LHCN-M2 (cell line): Measurements from ENCODE around the gene ACSM4. TPM values are rescaled to one million over a fixed set of nuclear protein-coding genes. Genes with fewer than 3 reads are reported as not detected.
"Not testable (repeated sequence)": the region's sequence is repeated elsewhere in the genome, so short reads cannot be mapped to it uniquely, and the experiment has no call there.

Experiments used
- DNase-seq: peaks from one replicate; pipeline ENCODE4 v3.0.0-alpha.2; 2012; ENCODE audit warnings: low read depth
- total RNA-seq: library from RNA; depleted of rRNA; stranded (reverse); fragments of >200 nt; gene quantifications from 2 replicates; pipeline ENCODE4 v1.2.3, GENCODE V29; 2014; rRNA removed

Gene ACSM4
- total RNA-seq, 1 experiment from 2014 or later, result not detected

DNA sequence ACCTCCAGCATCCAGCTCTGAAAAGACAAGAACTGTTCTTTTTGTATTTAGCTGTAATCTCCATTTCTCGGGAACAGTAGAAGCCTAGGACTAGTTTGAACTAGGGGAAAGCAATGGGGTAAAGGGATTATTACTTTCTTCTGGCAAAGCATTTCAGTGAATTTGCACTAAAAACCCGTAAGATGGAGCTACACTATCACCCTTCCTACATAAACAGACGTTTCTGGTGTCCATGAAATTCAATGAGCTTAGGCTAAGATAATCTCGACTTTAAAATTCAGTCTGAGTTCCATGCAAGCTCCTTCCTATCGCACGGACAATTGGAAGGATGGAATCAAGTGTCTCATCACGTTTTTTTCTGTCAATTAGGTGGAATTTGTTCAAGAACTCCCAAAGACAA is 24.0 kb downstream of the ACSM4 start:
- peak; percentile 25 for DNase-seq

DNA sequence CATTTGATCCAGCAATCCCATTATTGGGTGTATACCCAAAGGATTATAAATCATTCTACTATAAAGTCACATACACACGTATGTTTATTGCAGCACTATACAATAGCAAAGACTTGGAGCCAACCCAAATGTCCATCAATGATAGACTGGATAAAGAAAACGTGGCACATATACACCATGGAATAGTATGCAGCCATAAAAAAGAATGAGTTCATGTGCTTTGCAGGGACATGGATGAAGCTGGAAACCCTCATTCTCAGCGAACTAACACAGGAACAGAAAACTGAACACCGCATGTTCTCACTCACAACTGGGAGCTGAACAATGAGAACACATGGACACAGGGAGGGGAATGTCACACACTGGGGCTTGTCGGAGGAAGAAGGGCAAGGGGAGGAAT is 33.9 kb downstream of the ACSM4 start:
- DNase-seq, result not testable (repeated sequence)

DNA sequence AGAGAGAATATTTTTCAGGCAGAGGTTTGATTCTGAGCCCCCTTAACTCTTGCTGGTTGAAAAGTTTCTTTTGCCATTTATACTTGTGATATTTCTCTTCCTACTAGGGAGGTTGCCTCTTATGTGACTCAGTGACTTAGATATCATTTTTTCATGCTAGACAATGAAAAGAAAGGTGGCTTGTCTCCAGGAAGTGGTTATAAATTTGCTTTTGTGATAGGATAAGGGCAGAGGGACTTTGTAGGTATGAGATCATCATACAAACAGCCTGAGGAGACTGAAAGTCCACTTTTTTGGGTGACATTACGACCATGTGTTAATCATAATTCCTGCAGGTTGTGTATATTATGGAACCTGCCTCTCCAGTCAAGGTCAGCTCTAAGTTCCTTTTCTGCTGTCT is 35.8 kb downstream of the ACSM4 start:
- no peak for DNase-seq

GRCh38 chr12:7344833-7345606 is 41.1 kb downstream of the ACSM4 start:
- peak; percentile 19 for DNase-seq

DNA sequence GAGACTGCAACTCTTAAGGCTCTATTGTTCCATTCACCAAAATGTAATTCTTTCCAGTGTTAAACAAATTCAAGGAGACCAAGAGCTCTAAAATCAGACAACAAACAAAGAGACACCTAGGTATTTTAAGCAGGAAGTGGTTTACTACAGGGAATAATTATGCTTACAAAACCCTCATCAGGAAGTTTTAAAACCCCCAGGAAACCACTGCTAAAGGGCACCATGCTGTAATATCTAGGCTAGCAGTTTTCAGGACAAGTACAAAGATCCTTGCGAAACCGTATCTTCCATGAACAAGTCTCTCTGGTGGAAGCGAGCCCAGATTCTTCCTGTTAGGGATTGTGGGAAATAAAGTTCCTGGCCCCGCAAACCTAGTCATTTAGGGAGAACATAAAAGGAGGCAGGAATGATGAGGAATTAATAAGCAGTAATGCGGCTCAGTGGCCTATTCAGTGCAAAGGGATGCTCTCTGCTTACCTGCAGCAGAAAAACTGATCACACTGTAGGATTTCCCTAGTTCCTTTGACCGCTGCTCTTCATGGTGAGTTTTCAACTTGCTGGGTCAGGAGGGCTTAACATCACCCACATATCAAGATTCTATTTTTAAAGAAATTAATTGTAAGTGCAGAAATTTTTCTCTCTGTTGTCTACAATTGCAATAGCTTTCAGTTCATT is 42.8 kb downstream of the ACSM4 start:
- peak; percentile 9 for DNase-seq

- DNase-seq, result no peak
These were observed 45.5 kb downstream of the ACSM4 start for GRCh38 chr12:7349418-7349817.

DNA sequence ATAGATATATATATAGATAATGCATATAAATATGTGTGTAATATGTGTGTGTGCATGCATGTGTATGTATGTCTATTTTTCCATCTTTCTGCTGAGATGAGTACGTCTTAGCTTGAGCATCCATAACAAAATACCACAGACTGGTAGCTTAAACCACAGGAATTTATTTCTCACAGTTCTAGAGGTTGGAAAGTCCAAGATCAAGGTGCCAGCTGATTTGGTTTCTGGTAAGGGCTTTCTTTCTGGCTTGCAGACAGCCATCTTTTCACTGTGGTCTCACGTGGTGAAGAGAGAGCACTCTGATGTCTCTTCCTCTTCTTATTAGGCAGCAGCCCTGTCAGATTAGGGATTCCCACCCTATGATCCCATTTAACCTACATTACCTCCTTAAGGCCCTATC is 47.3 kb downstream of the ACSM4 start:
- peak; percentile 47 for DNase-seq

- DNase-seq, result no peak
These were observed 48.8 kb downstream of the ACSM4 start for GRCh38 chr12:7352661-7353060.

DNA sequence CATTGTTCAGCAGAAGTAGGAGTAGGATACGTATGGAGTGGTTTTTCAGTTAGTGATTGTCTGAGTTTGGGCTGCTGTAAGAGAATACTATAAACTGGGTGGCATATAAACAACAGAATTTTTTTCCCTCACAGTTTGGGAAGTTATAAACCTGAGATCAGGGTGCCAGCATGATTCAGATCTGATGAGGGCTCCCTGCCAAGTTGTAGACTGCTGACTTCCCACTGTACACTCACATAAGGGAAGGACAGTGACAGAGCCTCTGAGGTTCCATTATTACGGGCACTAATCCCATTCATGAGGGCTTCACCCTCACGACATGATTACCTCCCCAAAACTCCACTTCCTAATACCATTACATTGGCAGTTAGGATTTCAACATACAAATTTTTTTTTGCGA is 50.7 kb downstream of the ACSM4 start:
- peak; percentile 32 for DNase-seq

DNA sequence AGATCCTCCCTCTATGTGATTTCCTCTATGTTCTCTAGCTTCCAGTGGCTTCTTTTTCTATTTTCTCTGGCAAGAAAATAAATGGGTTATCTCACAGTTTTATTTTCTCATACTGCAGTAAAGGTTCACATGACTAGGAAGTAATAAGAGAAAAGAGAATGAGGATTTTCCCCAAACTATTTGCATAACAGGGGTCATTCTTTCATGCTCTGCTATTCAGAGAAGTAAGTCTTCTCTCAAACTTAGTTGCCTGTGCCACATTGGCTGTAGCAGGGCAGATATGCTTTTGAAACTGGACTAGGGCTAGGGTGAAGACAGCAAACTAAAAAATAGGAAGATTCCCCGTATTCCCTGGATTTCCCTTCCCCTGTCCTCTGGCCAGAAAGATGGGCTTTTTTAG is 57.4 kb downstream of the ACSM4 start:
- DNase-seq, result no peak

GRCh38 chr12:7362734-7363133 is 58.9 kb downstream of the ACSM4 start:
- DNase-seq, result no peak

- peak; percentile 74 for DNase-seq
These were observed 65.4 kb downstream of the ACSM4 start for GRCh38 chr12:7369274-7369729.

DNA sequence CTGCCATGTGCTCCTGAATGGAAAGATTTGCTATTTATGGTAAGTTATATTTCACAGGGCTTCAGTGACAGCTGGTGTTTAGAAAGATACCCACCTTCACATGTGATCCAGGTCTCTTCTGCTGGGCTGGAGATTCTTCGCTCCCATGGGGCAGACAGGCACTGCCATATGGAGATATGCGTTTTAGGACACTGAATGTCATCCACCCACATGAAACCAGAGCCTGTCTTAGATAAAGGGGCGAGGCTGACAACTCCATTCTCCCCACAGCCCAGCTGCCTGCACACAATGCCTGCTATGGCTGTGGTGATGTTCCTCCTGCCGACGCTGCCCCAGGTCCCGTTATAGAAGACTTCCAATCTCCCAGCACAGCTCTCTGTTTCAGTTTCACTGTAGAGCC is 69.4 kb downstream of the ACSM4 start:
- peak; percentile 10 for DNase-seq

DNA sequence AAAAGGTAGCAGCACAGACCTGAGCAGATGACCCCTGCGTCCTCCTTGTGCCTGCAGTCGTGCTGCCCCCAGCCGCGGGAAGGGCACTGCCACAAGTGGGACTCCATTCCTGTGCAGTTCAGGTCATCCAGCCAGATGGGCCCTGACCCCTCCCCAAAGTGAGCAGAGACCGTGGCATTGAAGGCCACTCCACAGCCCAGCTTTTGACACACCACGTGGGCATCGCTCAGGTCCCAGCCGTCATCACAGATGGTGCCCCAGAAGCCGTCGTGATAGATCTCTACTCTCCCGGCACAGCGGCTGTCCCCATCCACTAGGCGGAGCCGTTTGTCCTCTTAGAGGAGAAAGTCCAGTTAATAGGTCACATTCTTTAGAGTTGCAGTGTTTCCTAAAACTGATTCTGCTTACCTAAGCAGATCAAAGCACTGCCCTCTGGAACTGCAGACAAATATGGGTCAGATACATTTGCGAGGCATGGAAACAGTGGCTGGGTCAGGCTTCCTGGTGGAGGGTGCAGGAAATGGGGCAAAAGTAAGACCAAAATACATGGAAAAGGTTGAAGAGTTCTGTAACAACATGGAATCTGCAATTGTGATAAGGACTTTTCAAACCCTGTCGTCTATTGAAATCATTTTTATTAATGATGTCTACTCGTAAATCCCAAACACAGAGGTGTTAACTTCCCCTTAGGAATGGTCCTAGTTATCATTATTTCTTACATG is 70.7 kb downstream of the ACSM4 start:
- peak; percentile 59 for DNase-seq

DNA sequence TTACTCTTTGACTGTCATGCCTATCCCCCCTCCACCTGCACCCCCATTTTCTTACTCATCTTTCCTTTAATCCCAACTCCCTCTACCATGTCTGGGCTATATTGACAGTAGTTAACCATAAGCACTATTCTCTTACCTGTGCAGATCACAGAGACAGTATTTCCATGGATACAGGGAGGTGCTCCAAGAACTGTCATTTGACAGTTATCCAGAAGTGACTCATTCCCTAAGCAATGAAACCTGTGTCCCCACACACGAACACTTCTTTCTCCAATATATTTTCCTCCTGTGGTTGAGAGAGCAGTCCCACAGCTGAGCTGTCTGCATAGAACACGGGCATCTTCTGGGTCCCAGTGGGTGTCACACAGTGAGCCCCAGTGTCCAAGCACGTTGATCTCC is 71.3 kb downstream of the ACSM4 start:
- DNase-seq, result no peak

GRCh38 chr12:7376196-7376595 is 72.3 kb downstream of the ACSM4 start:
- DNase-seq, result no peak

Other genes with a start within 250 kb of the ACSM4 start
- gene C1S, start 243.4 kb upstream of the ACSM4 start, total RNA-seq, result 14.8 and 26.9 TPM in 2 replicates
- gene C1R, start 211.6 kb upstream of the ACSM4 start, total RNA-seq, result 63.0 and 131 TPM in 2 replicates
- gene C1RL, start 194.9 kb upstream of the ACSM4 start, total RNA-seq, result 17.9 and 24.7 TPM in 2 replicates
- gene RBP5, start 175.2 kb upstream of the ACSM4 start, total RNA-seq, result not detected in 2 replicates
- gene CLSTN3, start 173.7 kb upstream of the ACSM4 start, total RNA-seq, result 4.0 and 4.6 TPM in 2 replicates
- 21.2 TPM in 2 replicates for gene PEX5, start 114.4 kb upstream of the ACSM4 start, total RNA-seq
- 3.7 and 11.2 TPM in 2 replicates for gene CD163L1, start 140.1 kb downstream of the ACSM4 start, total RNA-seq
- gene CD163, start 199.7 kb downstream of the ACSM4 start, total RNA-seq, result 0.11 TPM in 1 of 2 replicates, not detected in the other